Pancreas (tissue), 10 donors: Measurements from ENCODE around the gene QKI. TPM values are rescaled to one million over a fixed set of nuclear protein-coding genes. Genes with fewer than 3 reads are reported as not detected.
"Not testable (repeated sequence)": the region's sequence is repeated elsewhere in the genome, so short reads cannot be mapped to it uniquely, and the experiment has no call there.

ENCODE experiments used
- ATAC-seq, 4 donors: fragments of 200-7000 bp; cut with Tn5 transposase; one replicate each; pipeline versions ENCODE4 v1.8.0 to v1.9.1; 2020; ENCODE audit warnings: mild to moderate bottlenecking in 4 of 4, moderate library complexity in 4 of 4
- DNase-seq, 6 donors: peaks; one replicate each; pipeline ENCODE4 v3.0.0-alpha.2; 2020
- FAIRE-seq: peaks from 2 replicates; lab custom pipeline; 2012; peaks lifted over from hg19 to GRCh38; lab: Jason Lieb, UNC
- H3K27ac ChIP-seq, 4 donors: fragments of 200-600 bp; sonication (generic); 1 replicate in 3 of 4; 2 replicates in 1 of 4; pipeline versions ENCODE4 v1.5.0 to v1.8.0; 2020
- H3K27me3 ChIP-seq, 4 donors: fragments of 200-600 bp; one replicate each; pipeline ENCODE4 v1.8.0; 2021
- H3K36me3 ChIP-seq, 3 donors: fragments of 200-600 bp; sonication (generic) in 1 of 3; one replicate each; pipeline versions ENCODE4 v1.5.0 to v1.8.0; 2020 to 2021
- H3K4me1 ChIP-seq, 3 donors: fragments of 200-600 bp; one replicate each; pipeline ENCODE4 v1.8.0; 2021
- H3K4me3 ChIP-seq, 4 donors: fragments of 200-600 bp; sonication (generic) in 2 of 4; one replicate each; pipeline versions ENCODE4 v1.5.0 to v1.8.0; 2020 to 2021
- H3K9me3 ChIP-seq, 4 donors: fragments of 200-600 bp; one replicate each; pipeline ENCODE4 v1.8.0; 2021
- WGBS, 2 donors: extraction: QIAGEN DNeasy Blood & Tissue Kit; methylation state at CpG; one replicate each; pipeline ENCODE4 v1.1.7; 2013; 5-methylcytosine and 5-hydroxymethylcytosine counted together
- intact Hi-C, 3 donors: fragments of 100-400 bp; cut with DNase I; formaldehyde crosslinking; loops; one replicate each; pipeline versions ENCODE4 v1.11.1 to v1.14.2; 2022
- polyA plus RNA-seq, 2 donors: library from polyadenylated mRNA; stranded (reverse); fragments of 200-250 nt; gene quantifications; one replicate each; pipeline ENCODE4 v1.2.3, GENCODE V29; 2013
- total RNA-seq, 6 donors: library from RNA; stranded (reverse); fragmentation: NEBNext Ultra II Directional in 4 of 6; extraction: Animal tissue kit (Norgen Biotek cat#: 25700) in 4 of 6; gene quantifications; one replicate each; pipeline versions ENCODE4 v1.2.1 to v1.2.4, GENCODE V29; 2021 to 2023
- TF ChIP-seq, protein P1 (sequence below), 4 donors: fragments of 200-600 bp; sonication (generic) in 3 of 4; IDR thresholded peaks; one replicate each; pipeline versions ENCODE4 v1.5.0 to v1.8.0; 2021; ENCODE audit warnings: antibody characterized with exemption in 4 of 4
- donor health status: healthy with polysubstance abuse.
- donor health status: DM: no; HTN: no; CAD: no; lungs with moderate emphysema.
- donor health status: DM: no; HTN: no; CAD: no.
- donor health status: control.
- donor health status: control.
- donor health status: Bipolar disorder and iron deficiency.
- donor health status: DM: yes; HTN: yes; CAD: no.
- donor health status: DM: no; HTN: no; CAD: no.
- donor health status: DM: no; HTN: no; CAD: no.
- donor health status: DM: yes; HTN: yes; CAD: no.

Gene QKI
- total and polyA plus RNA-seq, 8 donors = 9.0 to 52.6 (median 21.6) TPM

DNA sequence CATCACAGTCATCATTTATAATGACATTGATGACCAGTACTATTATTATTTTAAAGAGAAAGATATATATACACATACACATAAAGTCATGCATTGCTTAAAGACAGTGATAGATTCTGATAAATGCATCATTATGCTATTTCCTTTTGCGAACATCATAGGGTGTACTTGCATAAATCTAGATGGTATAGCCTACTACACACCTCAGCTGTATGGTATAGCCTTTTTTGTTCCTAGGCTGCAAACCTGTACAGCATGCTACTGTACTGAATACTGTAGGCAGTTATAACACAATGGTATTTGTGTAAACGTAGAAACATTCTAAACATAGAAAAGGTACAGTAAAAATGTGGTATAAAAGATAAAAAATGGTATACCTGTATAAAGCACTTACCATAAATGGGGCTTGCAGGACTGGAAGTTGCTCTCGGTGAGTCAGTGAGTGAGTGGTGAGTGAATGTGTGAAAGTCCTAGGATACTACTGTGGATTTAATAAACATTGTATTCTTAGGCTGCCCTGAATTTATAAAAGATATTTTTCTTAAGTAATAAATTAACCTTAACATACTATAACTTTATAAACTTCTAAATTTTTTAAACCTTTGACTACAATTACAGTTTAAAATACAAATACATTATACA is 23.9 kb downstream of the QKI start:
- TF ChIP-seq, protein P1, sequence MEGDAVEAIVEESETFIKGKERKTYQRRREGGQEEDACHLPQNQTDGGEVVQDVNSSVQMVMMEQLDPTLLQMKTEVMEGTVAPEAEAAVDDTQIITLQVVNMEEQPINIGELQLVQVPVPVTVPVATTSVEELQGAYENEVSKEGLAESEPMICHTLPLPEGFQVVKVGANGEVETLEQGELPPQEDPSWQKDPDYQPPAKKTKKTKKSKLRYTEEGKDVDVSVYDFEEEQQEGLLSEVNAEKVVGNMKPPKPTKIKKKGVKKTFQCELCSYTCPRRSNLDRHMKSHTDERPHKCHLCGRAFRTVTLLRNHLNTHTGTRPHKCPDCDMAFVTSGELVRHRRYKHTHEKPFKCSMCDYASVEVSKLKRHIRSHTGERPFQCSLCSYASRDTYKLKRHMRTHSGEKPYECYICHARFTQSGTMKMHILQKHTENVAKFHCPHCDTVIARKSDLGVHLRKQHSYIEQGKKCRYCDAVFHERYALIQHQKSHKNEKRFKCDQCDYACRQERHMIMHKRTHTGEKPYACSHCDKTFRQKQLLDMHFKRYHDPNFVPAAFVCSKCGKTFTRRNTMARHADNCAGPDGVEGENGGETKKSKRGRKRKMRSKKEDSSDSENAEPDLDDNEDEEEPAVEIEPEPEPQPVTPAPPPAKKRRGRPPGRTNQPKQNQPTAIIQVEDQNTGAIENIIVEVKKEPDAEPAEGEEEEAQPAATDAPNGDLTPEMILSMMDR (IDR thresholded peaks at IDR 0.05) = no peak
- no peak for FAIRE-seq
- Histone ChIP-seq H3K27me3 (no peaks in the 10 kb centered on the region), H3K36me3 (no peaks in the 10 kb centered on the region), H3K9me3 (no peaks in the 10 kb centered on the region), H3K27ac (no peak overlapping the region), H3K4me3 (no peak overlapping the region), H3K4me1 (peaks cover 13 to 33% (median 24%) of the 10 kb centered on the region in 3 donors)
- intact Hi-C loops = loop anchor here in 1 of 3 donors (10.0 kb wide), 1 partner anchor 116 kb away; no protein-coding TSS in a partner anchor
- peak in 1 of 4 donors; percentile 25 for ATAC-seq
- no peak for DNase-seq
- WGBS, 2 donors = 67 to 71% methylated on average over 3 of the region's 3 CpGs

DNA sequence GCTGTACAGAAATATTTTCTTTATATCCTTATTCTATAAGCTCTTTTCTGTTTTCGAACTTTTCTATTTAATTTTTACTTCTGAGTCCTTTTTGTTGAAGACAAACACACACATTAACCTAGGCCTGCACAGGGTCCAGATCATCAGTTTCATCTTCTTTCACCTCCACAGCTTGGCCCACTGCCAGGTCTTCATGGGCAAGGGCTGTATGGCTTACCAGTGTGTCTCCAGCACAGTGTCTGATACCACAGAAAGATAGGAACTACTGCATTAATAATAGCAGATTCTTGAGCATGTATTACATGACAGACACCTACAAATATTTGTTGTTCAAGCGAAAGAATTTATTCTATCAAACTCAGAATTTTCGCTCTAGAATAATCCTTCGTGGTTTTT is 24.4 kb downstream of the QKI start:
- Histone ChIP-seq H3K9me3 (no peaks in the 10 kb centered on the region), H3K4me1 (peaks cover 13 to 33% (median 24%) of the 10 kb centered on the region in 3 donors), H3K27ac (no peak overlapping the region), H3K27me3 (no peaks in the 10 kb centered on the region), H3K36me3 (no peaks in the 10 kb centered on the region), H3K4me3 (no peak overlapping the region)
- TF ChIP-seq, protein P1 (IDR thresholded peaks at IDR 0.05) = no peak
- intact Hi-C loops = loop anchor here in 1 of 3 donors (10.0 kb wide), 1 partner anchor 116 kb away; no protein-coding TSS in a partner anchor
- WGBS, 2 donors = 95 to 98% methylated on average over 4 of the region's 4 CpGs
- peak in 4 of 6 donors; percentile 19 to 74 (median 55) for DNase-seq
- ATAC-seq = peak in 2 of 4 donors; percentile 36 to 48
- FAIRE-seq = no peak

DNA sequence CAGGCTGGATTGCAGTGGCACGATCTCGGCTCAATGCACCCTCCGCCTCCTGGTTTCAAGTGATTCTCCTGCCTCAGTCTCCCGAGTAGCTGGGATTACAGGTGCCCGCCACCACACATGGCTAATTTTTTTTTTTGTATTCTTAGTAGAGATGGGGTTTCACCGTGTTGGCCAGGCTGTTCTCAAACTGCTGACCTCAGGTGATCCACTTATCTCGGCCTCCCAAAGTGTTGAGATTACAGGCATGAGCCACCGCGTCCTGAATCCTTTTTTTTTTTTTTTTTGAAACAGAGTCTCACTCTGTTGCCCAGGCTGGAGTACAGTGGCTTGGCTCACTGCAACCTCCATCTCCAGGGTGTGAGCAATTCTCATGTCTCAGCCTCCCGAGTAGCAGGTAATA is 24.9 kb downstream of the QKI start:
- ATAC-seq, H3K27ac ChIP-seq, H3K27me3 ChIP-seq, DNase-seq, H3K4me3 ChIP-seq, H3K9me3 ChIP-seq, FAIRE-seq, H3K36me3 ChIP-seq: not testable (repeated sequence)
- intact Hi-C loops = loop anchor here in 1 of 3 donors (10.0 kb wide), 1 partner anchor 115 kb away; no protein-coding TSS in a partner anchor
- WGBS, 2 donors = 72 to 82% methylated on average over 10 of the region's 10 CpGs
- peaks cover 13 to 33% (median 24%) of the 10 kb centered on the region in 3 donors for H3K4me1 ChIP-seq

DNA sequence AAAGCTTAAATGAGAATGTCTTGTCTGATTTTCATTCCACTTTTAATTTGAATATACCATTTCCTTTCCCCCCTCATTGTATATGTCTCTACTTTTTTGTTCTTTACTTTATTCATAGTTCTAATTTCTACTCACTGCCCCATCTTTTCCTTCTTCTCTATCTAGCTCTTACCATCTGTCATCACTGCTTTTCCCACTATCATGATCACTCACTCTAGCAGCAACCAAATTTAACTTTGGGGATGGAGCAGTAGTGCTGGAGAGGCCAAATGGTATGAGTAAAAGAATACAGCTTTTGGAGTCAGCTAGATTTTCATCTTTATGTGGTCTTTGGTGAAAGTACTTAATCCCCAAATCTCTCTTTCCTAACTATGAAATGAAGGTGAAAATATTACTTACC is 25.5 kb downstream of the QKI start:
- Histone ChIP-seq H3K4me1 (peaks cover 13 to 31% (median 24%) of the 10 kb centered on the region in 3 donors), H3K4me3 (no peak overlapping the region), H3K27ac (no peak overlapping the region), H3K27me3 (no peaks in the 10 kb centered on the region), H3K36me3 (no peaks in the 10 kb centered on the region), H3K9me3 (no peaks in the 10 kb centered on the region)
- DNase-seq (no peak), ATAC-seq (no peak), FAIRE-seq (no peak)
- TF ChIP-seq, protein P1 (IDR thresholded peaks at IDR 0.05) = no peak
- intact Hi-C loops = loop anchor here in 1 of 3 donors (10.0 kb wide), 1 partner anchor 115 kb away; no protein-coding TSS in a partner anchor

DNA sequence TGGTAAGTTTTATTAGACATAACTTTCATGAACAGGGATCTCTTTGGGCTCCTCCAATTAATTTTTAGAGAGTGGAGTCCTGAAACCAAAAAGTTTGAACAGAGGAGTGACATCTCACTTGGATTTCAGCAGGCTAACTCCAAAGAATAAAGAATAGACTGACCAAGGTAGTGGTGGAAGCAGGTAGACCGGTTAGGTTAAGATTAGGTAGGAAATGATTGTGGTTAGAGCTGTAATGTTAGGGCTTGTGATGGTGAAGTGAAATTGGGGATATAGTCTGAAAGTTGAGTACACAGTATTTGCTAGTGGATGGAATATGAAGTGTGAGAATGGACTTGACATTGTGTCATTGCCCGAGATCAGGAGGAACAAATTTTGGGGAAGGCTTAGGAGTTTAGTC is 27.8 kb downstream of the QKI start:
- no peak for FAIRE-seq
- no peak for DNase-seq
- Histone ChIP-seq H3K27ac (no peak overlapping the region), H3K4me1 (peaks cover 8 to 34% (median 24%) of the 10 kb centered on the region in 3 donors), H3K36me3 (no peaks in the 10 kb centered on the region), H3K4me3 (no peak overlapping the region), H3K9me3 (no peaks in the 10 kb centered on the region), H3K27me3 (no peaks in the 10 kb centered on the region)
- WGBS, 2 donors = 70 to 85% methylated on average over 2 of the region's 2 CpGs
- intact Hi-C loops = no loop called here
- TF ChIP-seq, protein P1 (IDR thresholded peaks at IDR 0.05) = no peak
- no peak for ATAC-seq
